GM10847 (cell line): ENCODE measurements around the gene ESCO1.

Experiments
- POLR2A ChIP-seq: IDR thresholded peaks from 2 replicates; pipeline ENCODE4 v1.6.1; 2011; ENCODE audit not compliant: insufficient read length; ENCODE audit errors: extremely low read depth

Gene ESCO1

DNA sequence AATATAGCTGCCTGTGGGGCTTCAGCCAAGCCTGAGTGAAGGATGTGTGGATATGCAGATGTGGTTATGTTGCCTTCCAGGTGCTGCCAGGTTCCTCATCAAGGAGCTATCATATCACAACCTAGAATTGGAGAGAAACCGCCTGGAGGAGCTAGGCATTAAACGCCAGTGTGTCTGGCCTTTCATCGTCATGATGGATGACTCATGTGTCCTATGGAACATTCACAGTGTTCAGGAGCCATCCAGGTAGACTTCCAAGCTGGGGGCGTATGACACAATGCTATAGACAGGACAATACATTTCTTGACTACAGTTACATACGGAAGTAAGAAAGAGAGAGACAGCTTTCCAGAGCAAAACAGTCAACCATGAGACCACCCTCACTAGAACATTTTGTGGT, 86.8 kb downstream of the ESCO1 start:
- no peak for TF ChIP-seq POLR2A

DNA sequence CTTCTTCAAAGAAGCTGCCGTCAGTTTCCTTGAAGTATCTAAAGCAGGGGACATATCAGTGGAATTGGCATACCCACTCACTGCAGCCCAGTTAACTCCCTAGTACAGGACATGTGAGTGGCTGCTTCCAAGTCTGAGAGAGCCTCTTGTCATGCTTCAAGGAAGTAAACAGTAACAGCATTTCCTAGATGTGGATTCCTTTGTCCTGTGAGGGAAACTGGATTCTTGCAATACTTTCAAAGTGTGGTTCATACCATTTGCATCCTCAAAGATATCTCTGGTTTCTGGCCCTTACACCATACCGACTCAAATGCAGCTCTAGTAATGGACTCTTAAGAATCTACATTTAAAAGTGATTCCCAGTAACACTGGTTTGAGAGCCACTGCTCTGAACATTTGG, 87.2 kb downstream of the ESCO1 start:
- no peak for TF ChIP-seq POLR2A

DNA sequence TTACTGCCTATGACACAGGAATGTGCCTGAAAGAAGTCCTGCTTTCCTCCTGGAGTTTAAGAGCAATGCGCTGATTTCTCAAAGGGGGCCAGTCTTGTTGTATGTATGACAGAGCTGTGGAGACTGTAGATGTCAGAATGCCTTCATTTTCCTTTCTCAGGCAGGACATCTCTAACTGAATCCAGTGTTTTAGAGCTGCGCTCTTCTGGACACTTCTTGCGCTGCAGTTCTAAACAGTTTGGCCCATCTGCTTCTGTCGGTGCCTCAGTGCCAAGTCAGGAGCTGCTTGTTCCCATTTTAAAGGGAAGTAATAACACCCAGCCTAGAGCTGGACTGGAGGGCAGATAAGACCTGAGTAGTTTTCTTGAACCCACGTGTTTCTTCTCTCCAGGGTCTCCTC, 91.4 kb downstream of the ESCO1 start:
- TF ChIP-seq POLR2A, result no peak

DNA sequence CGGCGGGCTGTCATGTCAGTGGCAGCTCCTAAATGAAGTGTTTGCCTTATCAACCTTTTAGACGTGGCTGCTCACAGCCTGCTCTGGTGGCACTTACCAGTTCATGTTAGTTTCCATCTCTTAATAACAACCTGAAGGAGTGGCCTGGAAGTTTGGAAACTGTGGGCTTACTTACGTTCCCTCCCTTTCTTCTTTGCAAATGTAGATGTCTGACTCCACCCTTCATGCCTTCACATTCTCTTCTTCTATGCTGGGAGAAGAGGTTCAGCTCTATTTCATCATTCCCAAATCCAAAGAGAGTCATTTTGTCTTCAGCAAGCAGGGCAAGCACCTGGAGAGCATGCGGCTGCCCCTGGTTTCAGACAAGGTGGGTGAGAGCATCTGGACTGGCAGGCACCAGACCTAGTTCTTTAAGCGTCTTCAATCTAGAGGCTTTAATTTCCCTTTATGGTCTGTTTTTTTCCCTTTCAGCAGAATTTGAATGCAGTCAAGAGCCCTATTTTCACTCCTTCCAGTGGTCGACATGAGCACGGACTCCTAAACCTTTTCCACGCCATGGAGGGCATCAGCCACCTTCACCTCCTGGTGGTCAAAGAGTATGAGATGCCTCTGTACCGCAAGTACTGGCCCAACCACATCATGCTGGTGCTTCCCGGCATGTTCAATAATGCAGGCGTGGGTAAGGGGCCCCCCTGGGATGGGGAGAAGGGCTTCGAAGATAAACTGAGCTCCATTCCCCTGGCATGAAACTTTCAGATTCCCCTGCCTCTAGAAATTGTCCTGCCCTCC, 92.4 kb downstream of the ESCO1 start:
- TF ChIP-seq POLR2A, result no peak

DNA sequence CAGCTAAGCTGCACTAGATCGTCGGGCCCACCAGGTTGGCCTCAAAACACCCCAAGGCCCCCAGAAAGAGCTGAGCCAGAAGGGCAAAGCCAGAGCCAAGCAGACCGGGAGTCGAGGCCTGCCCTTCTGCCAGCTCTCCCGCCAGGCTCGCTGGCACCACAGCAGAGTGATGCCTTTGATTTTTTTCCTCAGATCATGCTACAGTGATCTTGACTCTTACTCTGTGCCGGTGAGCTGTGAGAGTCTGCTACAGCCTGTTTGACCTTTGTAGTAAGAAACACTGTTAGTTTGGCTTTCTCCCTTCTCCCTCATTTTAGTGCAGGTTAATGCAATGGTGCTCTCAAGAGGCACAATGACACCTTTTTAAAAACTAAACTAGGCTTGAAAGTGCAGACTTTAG, 97.8 kb downstream of the ESCO1 start:
- no peak for TF ChIP-seq POLR2A

DNA sequence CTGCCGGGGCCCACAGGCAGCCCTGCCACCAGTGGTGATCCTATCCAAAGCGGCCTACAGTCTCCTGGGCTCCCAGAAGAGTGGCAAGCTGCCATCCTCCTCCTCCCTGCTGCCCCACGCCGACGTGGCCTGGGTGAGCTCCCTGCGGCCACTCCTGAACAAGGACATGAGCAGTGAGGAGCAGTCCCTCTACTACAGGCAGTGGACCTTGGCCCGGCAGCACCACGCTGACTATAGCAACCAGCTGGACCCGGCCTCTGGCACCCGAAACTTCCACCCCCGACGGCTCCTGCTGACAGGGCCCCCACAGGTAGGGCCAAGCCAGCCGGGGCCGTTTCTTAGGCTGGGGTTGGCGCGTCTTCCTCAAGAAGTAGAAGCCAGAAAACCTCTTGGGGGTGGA, 100.5 kb downstream of the ESCO1 start:
- no peak for TF ChIP-seq POLR2A

DNA sequence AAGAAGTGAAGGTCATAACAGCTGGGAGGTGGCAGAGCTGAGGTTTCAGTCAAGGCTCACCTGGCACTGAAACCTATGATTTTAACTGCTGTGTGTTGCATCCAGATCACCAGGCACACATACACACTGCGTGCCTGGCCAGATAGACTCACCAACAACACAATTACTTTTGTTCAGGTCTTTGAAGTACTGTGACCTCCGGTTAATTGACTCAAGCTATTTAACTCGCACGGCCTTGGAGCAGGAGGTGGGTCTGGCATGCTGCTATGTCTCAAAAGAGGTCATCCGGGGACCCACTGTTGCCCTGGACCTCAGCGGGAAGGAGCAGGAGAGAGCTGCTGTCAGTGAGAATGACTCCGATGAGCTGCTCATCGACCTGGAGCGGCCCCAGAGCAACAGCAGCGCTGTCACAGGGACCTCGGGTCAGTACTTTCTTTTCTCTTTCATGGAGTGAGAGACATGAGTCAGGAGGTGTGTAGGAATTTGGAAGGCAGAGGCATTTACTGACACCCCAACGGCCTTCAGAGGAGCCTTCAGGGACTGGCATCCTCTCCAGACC, 104.1 kb downstream of the ESCO1 start:
- no peak for TF ChIP-seq POLR2A

DNA sequence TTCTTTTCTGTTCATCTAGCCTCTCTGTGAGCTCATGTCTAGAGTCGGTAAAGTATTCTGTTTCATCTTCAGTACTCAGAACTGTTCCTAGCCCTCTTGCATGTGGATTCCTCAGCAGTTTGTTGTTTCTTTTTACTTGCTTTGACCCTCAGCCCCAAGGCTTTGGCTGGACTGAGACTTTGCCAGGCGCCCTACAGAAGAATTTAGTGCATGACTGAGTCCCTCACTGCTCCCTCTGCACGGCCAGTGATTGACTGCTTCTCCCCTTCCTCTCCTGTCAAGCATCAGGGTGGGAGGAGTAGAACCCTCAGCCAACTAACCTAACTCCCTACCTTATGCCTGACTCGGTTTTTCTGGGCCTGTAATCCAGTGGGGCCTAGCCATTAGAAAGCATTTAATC, 109.8 kb downstream of the ESCO1 start:
- no peak for TF ChIP-seq POLR2A

DNA sequence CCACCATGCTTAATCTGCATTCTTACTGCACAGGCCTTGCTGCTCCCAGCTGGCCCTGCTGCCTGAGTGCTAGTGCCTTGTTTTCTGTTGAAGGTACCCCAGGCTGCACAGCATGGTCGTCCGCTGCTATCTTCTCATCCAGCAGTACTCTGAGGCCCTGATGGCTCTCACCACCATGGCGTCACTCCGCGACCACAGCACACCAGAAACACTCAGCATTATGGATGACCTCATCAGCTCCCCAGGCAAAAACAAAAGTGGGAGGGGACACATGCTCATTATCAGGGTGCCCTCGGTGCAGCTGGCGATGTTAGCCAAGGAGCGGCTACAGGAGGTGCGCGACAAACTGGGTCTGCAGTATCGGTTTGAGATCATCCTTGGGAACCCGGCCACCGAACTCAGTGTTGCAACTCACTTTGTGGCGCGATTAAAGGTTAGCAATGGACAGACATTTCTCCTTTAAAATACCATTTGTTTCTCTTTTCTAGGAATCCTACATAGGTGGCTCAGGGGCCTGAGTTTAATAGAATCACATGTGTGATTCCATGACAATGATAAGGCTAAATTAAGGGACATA, 110.5 kb downstream of the ESCO1 start:
- no peak for TF ChIP-seq POLR2A

DNA sequence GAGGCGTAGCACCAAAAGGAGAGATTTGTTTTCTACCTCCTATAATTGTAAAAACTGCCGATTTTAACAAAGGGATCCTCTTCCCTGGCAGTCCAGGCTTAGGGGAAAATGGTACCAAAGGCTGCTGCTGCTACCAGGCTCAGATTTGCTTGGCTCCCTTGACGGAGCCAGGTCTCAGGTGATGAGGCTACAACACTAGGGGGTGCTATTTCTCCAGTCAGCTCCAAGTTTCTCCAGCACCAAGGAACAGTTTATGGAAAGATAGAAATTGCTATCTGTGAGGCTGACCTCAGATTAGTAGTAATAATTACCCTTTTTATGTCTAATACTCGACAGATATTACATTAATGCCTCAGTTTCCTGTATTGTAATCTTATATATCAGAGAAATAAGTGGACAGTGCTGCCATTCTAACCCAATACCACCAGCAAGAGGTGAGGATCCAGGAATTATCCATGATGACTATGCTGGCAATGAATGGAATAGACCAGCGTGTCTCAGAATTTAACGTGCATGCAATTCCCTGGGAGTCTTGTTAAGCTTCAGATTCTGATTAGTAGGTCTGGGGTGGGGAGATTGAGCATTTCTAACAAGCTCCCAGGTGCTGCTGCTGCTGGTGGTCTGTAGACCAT, 111.3 kb downstream of the ESCO1 start:
- no peak for TF ChIP-seq POLR2A

DNA sequence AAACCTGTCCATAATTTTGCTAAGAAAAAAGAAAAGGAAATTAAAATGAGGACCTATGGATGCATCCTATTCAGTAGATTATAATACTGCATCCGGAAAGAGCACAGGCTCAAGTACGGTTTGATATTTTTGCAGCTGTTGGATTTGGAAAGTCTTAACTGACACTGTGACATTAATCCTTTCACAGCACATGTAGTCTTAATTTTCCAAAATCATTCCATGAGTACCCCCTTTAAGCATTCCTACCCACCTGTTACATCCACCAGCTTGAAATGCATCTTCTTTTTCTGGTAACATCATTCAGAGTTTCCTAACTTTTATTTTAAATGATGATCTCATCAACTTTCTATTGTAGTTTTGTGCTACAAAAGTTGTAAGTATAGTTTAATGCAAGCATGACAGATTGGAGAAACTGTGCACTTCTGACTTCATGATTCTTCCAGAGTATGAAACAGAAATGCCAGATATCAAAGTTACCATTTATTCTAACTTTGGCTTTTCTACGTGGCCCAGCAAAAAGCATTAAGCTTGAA, 113.5 kb downstream of the ESCO1 start:
- TF ChIP-seq POLR2A, result no peak

DNA sequence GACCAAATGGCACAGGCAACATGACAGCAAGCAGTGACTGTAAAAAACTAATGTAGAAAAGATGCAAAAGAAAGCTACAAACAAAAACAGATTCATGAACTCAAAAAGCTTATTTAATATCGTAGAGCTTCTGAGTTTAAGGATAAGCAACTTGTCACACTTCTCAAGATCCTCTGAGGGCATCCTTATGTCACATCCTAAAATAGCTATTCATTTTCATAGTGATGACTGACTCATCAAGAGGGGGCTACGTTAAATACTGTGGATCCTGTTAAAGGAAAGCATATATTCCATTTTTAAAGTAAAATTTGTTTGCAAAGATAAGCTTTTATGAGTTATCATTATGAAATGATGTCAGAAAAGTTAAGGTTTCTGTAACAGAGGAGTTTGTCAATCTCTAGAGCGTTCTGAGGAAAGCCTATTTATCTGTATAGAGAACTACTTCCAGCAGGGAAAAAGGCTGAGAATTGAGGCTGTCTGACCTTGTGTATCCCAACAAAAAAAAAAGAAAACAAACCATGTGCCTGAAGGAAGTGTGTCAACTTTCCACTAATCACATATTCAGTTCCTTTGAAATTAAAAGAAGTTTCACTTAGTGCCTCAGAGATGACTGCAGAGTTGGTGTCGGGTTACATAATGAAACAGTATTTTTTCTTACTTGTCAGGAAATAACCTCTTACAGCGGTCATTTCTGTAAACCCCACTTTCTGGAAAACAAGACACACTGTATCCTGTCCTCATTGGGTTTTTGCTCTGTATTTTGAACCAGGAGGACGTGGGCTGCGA, 115.5 kb downstream of the ESCO1 start:
- no peak for TF ChIP-seq POLR2A

DNA sequence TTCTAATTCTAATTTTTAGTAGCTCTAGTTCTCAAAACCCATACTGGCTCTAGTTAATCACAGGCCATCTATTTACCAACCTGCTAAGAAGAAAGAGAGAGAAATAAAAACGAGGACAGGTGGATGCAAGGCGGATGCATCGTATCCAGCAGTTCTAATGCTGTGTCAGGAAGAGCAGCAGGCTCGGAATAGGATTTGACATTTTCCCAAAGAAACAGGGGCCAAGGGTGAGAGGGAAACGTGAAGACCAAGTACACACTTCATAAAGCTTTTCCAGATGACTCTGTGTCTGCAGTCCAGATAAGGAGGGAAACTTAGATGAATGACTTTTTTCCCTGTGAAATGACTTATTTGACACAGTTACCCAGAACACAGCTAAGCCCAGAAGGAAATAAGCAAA, 117.5 kb downstream of the ESCO1 start:
- TF ChIP-seq POLR2A, result no peak

DNA sequence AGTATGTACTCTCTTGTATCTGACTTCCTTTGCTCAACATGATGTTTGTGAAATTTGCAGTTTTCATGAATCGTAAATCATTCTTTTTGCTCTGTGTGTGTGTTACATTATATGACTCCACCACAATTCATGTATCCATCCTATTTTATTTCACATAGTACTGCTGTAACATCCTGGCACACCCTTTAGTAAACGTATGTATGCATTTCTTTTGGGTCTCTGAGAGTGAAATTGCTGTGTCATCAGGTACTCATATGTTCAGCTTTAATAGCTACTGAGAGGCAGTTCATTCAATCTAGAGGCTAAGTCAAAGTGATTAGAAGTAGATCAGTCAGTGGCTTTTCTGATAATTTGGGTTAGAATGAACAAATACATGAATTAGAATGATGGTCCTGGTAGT, 118.8 kb downstream of the ESCO1 start:
- no peak for TF ChIP-seq POLR2A

DNA sequence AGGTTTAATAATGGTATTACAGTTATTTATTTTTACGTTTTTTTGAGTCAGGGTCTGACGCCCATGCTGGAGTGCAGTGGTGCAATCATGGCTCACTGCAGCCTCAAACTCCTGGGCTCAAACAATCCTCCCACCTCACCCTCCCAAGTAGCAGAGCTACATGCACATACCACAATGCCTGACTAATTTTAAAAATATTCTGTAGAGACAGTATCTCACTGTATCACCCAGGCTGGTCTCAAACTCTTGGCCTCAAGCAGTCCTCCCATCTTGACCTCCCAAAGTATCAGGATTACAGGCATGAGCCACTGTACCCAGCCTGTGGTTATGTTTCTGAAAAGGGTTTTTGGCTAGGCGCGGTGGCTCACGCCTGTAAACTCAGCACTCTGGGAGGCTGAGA, 120.8 kb downstream of the ESCO1 start:
- TF ChIP-seq POLR2A, result no peak
